EL (cell line): ENCODE results near the gene SLC7A10.
"Not testable (repeated sequence)": the region's sequence is repeated elsewhere in the genome, so short reads cannot be mapped to it uniquely, and the experiment has no call there.

ENCODE experiments used
- DNase-seq: peaks from one replicate; pipeline ENCODE4 v3.0.0-alpha.2; 2016

The SLC7A10 gene

DNA sequence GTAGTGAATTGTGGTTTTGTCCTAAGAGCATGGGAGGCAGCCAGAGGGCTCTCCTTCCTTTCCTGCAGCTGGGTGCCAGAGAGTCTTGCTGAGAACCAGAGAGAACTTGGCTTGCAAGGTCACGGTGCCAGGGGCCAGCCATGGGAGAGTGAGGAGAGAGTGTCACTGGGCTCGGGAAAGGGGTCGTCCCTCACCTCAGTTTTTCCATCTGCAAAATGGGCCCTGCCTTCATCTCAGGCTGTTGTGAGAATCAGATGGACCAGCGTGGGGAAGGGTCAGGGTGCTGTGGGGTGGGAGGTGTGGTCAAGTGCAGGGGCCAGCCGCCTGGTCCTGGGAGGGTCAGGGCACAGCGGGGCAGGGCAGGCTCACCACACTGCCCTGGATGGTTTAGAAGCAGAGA lies 24.2 kb downstream of the SLC7A10 start:
- DNase-seq, result no peak

DNA sequence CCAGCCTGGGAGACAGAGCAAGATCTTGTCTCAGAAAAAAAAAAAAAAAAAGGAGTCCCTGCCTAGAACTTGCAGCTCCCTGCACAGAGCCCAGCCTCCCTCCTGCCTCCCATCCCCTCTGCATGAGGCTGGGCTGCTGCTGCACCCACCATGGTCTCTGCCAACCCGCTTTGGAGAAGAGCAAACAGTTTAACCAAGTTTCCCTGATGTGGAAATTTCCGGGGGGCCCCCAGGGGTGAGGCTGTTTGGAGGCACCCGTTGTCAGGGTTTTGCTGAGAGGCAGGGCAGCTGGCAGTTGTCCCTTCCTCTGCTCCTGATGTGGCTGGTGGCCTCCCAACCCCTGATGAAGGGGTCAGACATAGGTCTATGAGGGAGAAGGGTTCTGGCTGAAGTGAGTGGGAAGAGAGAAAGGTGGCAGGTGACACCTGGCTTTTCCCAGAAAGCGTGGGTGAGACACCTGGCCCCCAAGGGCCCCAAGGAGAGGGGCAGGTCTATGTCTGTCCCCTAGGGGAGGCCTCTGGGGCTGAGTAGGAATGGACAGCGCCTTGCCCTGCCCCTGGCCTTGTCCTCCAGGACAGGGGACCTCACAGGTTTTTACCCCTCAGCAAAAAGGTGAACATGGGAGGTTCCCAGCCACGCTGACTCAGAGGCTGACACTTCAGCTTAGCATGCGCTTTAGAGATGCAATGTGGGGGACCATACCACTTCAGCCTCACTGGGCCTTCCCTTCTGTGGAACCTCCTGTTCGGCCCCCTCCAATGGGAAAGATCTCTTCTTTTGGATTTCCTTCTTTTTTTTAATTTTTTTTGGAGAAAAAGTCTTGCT lies 26.0 kb downstream of the SLC7A10 start:
- no peak for DNase-seq

GRCh38 chr19:33198169-33198568 lies 27.5 kb downstream of the SLC7A10 start:
- DNase-seq, result no peak

- DNase-seq, result no peak
These were observed 28.1 kb downstream of the SLC7A10 start for GRCh38 chr19:33197591-33198000.

GRCh38 chr19:33196446-33197193 lies 29.0 kb downstream of the SLC7A10 start:
- no peak for DNase-seq

- DNase-seq, result no peak
These were observed 29.9 kb downstream of the SLC7A10 start for GRCh38 chr19:33195645-33196347.

DNA sequence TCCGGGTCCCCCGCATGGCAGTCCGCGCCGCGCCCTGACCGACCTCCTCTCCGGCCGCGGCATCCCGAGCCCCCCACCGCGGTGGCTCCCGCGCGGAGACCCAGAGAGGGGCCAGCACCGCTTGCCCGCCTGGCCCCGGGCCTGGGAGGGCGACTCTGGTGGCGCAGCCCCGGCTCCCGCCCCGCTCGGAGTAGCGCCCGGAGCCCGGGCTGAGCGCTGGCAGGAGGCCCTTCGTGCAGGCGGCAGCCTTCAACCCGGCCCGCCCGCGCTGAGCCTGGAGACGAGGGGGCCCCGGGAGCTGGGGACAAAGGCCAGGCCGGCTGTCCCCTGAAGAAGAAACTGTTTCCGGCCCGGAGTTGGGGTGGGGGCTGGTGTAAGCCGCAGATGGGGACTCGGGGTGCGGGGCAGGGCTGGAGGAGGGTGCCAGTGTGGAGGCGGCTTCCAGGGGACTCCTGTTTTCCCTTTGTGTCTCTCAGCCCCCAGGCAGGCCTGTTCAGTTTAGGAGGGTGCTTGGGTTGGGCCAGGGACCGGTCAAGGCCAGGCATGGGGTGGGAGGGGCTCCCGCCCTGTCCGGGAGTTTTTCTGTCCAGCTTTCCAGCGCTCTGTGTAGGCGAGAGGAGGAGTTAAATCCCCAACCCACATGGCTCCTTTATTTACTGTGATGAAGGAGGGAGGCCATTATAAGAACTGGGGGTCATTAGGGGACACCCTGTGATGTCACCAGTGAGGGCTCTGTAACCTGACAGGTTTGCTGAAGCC lies 30.6 kb downstream of the SLC7A10 start:
- DNase-seq, result peak; percentile 63

DNA sequence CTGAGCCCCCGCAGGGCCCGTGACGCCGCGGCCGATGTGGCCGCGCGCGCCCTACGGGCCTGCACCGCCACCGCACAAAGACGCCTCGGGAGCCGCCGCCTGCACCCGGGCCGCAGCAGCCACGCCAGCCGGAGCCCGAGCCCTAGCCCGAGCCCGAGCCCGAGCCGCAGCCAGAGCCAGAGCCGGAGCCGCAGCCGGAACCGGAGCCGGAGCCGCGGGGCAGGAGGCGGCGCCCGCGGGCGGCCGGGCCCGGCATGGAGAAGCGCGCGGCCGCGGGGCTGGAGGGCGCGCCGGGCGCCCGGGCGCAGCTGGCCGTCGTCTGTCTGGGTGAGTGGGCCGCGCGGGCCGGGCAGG lies 31.1 kb downstream of the SLC7A10 start:
- DNase-seq, result peak; percentile 11

DNA sequence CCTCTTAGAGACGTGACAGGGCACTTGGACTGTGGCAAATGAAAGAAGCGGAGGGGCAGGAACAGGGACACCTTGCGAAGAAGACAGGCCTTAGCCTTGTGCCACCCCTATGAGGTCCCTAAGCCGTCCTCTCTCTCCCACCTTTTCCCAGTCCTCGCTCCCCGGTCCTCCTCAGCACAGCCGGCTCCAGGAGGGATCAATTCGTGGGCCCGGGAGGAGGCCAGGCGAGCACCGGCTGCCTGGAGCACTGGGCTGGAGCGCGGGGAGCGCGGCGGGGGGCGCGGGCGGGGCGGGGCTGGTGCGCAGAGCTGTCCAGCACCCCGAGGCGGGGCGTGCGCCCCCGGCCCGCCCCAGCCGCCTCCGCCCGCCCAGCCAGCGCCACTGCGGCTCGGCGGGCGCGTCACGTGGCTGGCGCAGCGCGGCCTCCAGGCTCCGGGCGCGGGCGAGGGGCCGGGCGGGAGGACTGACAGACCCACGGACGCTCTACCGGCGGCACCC lies 31.7 kb downstream of the SLC7A10 start, which contains the start of gene LRP3:
LRP3 (plus strand) TSS at position 466 of the 498 bp plus-strand sequence. CDS start 456 bp downstream, outside the sequence.
- peak; percentile 24 for DNase-seq

- DNase-seq, result no peak
These were observed 32.3 kb downstream of the SLC7A10 start for GRCh38 chr19:33193269-33193864.

DNA sequence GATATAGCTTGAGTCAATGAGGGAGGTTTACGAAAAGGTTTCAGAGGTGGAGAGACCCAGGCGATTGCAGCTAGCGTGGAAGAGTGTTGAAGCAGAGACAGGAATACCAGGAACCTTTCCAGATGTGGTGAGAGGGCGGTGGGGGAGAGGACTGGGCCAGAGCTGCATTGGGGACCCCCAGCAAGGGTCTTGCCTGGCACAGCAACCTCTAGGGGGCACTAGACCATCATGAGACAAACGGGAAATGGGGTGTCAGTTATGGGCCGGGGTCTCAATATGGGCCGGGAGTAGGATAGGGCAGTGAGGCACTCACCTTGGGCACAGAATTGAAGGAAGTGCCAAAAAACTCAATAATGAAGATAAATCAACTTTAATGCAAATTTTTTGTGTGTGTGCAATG lies 33.6 kb downstream of the SLC7A10 start:
- no peak for DNase-seq

DNA sequence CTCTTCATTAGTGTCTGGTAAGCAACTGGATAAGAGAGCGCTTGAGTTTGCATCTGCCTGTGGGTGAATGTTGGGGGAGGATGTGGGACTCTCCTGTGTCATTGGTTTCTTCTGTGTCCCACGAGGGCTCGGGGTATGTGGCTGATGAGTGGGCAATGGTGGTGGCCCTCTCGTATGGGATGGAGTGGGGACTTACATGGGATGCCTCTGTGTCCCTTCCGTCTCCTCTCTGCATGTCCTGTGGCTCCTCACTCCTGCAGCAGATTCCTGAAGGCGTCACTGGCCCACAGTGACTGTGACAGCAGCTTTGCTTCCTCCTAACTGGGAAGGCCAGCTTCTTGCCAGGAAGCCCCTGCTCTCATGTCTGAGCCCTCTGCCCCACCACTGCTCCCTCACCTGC lies 34.1 kb downstream of the SLC7A10 start:
- DNase-seq, result no peak

- DNase-seq, result not testable (repeated sequence)
These were observed 34.6 kb downstream of the SLC7A10 start for GRCh38 chr19:33191092-33191491.

GRCh38 chr19:33189453-33189852 lies 36.2 kb downstream of the SLC7A10 start:
- DNase-seq, result no peak

GRCh38 chr19:33187183-33187540 lies 38.5 kb downstream of the SLC7A10 start:
- DNase-seq, result no peak

DNA sequence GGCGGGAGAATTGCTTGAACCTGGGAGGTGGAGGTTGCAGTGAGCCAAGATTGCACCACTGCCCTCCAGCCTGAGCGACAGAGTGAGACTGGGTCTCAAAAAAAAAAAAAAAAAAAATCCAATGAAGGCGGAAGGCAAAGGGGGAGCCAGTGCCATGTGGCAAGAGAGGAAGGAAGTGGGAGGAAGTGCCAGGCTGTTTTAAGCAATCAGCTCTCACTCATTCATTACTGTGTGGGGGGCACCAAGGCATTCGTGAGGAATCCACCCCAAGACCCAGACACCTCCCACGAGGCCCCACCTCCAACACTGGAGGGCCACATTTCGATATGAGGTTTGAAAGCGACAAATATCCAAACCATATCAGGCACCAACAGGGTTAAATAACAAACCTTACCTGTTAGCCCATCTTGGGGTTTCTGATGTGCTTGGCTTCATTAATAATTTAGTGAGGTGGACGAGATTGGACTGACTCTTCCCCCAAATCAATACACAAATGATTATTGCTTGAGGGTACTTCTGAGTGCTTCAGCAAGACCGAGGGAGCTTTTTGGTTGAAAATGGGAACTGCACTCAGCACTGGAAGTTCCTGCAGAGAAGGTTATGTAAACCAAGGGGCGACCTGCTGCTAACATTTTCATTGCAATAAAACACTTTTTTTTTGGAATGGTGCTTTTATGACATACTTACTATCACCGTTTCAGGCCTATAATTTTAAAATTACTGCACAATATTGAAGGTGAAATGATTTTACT lies 39.0 kb downstream of the SLC7A10 start:
- no peak for DNase-seq

DNA sequence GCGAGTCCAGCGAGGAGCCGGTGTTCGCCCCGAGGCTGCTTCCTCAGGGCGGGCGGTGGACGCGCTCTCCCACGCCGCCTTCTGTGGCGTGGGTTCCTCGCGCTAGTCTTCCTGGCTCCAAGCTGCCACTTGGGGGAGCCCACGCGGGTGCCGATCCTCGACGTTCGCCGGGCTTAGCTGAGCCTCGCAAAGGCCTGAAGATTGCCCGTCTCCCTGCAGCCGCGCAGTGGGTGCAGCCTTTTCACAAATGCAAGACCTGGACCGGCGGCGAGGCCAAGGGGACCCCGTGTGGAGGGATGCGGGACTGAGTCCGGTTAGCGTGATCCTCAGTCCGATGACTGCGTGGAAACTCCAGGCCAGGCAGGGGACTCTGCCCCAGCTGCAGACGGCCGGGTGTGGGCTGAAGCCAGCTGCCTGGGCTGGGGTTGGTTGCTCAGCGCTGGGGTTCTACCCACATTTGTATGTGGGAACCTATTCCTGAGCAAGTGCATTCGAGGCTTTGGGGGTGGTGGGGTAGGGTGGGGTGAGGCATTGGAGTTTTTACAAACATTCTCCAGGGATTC lies 48.2 kb downstream of the SLC7A10 start:
- no peak for DNase-seq

GRCh38 chr19:33176670-33177416 lies 48.8 kb downstream of the SLC7A10 start:
- peak; percentile 99 for DNase-seq

GRCh38 chr19:33175886-33176669 lies 49.6 kb downstream of the SLC7A10 start:
- DNase-seq, result peak; percentile 38
